A673 (cell line): ENCODE results near the gene DCAF15.
"Not testable (repeated sequence)": the region's sequence is repeated elsewhere in the genome, so short reads cannot be mapped to it uniquely, and the experiment has no call there.

Experiments
- EZH2 ChIP-seq: fragments of 200-600 bp; sonication (generic); IDR thresholded peaks from 2 replicates; pipeline ENCODE4 v1.6.1; 2017; ENCODE audit warnings: borderline replicate concordance, low read depth, mild to moderate bottlenecking, mixed read lengths, antibody characterized with exemption, low read length; ENCODE audit not compliant: poor library complexity, severe bottlenecking
- TF ChIP-seq, protein P1 (sequence below): fragments of 300-800, 200-600 bp; sonication (generic); conservative IDR thresholded peaks from 2 replicates; pipeline ENCODE4 v1.5.1; 2017; ENCODE audit warnings: low read depth, mild to moderate bottlenecking, antibody characterized with exemption, low read length, moderate library complexity, mixed read lengths

DNA sequence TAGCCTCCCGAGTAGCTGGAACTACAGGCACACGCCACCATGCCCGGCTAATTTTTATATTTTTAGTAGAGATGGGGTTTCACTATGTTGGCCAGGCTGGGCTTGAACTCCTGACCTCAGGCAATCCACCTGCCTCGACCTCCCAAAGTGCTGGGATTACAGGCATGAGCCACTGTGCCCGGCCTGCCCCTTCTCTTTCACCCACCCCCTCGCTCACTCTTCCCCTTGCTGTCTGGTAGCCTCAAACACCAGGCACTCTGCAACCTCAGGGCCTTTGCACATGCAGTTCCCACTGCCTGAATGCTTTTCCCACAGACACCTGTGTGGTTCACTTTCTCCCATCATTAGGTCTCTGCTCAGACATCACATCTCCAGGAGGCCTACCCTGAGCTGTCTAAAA, 30.2 kb upstream of the DCAF15 start:
- TF ChIP-seq, protein P1, sequence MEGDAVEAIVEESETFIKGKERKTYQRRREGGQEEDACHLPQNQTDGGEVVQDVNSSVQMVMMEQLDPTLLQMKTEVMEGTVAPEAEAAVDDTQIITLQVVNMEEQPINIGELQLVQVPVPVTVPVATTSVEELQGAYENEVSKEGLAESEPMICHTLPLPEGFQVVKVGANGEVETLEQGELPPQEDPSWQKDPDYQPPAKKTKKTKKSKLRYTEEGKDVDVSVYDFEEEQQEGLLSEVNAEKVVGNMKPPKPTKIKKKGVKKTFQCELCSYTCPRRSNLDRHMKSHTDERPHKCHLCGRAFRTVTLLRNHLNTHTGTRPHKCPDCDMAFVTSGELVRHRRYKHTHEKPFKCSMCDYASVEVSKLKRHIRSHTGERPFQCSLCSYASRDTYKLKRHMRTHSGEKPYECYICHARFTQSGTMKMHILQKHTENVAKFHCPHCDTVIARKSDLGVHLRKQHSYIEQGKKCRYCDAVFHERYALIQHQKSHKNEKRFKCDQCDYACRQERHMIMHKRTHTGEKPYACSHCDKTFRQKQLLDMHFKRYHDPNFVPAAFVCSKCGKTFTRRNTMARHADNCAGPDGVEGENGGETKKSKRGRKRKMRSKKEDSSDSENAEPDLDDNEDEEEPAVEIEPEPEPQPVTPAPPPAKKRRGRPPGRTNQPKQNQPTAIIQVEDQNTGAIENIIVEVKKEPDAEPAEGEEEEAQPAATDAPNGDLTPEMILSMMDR: not testable (repeated sequence)
- TF ChIP-seq EZH2: not testable (repeated sequence)
